ENCODE data around the gene ATP8A2.

ATP8A2 gene

GRCh38 chr13:25616674-25617073 lies 244.9 kb downstream of the ATP8A2 start:
- H3K4me1 ChIP-seq (ENCODE audit: insufficient read depth, low read length) = no peaks in the 10 kb centered on the region
- H3K9ac ChIP-seq (ENCODE audit: low read depth, low read length) = no peak overlapping the region
- H3K36me3 ChIP-seq (ENCODE audit: insufficient read depth, low read length) = no peaks in the 10 kb centered on the region
- no peaks in the 10 kb centered on the region for H3K9me3 ChIP-seq (ENCODE audit: control insufficient read depth, insufficient read depth, low read length)

DNA sequence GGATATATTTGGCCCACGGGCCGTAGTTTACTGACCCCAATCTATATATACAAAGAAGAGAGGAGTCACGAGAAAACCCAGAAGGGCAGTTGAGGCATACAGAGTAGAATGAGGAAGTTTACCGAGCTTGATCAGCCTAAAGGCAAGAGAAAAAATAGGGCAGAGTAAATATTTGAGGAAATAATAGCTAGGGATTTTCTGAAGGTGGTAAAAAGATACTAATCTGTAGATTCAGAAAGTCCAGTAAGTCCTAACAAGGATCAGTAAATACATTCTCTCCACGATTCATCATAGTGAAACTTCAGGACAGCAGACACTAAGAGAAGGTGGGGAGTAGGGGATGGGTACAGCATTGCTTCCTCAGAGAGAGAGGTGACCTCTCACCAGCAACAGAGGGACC lies 248.1 kb downstream of the ATP8A2 start:
- Histone ChIP-seq H3K9me3 (ENCODE audit: control insufficient read depth, insufficient read depth, low read length) (no peaks in the 10 kb centered on the region), H3K4me1 (ENCODE audit: insufficient read depth, low read length) (no peaks in the 10 kb centered on the region), H3K36me3 (ENCODE audit: insufficient read depth, low read length) (no peaks in the 10 kb centered on the region), H3K9ac (ENCODE audit: low read depth, low read length) (no peak overlapping the region)

GRCh38 chr13:25625414-25625813 lies 253.6 kb downstream of the ATP8A2 start:
- Histone ChIP-seq H3K9ac (ENCODE audit: low read depth, low read length) (no peak overlapping the region), H3K4me1 (ENCODE audit: insufficient read depth, low read length) (no peaks in the 10 kb centered on the region), H3K9me3 (ENCODE audit: control insufficient read depth, insufficient read depth, low read length) (no peaks in the 10 kb centered on the region), H3K36me3 (ENCODE audit: insufficient read depth, low read length) (no peaks in the 10 kb centered on the region)

DNA sequence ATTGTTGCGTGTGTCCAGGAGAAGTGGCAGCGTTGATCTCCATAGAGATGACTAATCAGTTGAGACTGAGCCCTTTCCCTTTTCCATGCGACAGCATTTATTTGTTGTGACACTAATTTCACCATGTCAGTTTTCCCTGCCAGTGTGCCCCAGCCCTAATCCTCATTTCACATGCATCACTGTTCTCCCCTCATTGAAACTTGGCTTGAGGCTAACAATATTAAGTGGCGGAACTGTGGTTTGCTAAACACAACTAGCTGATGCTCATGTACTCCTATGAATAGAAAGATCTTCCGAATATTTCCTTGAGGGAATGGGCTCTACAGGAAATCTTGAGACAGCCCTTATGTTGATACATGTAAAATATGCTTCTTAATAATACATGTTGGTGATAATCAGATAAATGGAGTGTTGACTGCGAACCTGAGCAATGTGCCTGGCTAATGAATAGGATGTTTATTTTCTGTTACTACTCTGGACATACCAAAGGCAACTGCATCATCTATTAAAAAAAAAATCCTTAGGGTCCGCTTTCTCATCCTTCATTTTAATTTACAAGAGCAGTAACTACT lies 258.6 kb downstream of the ATP8A2 start:
- Histone ChIP-seq H3K4me1 (ENCODE audit: insufficient read depth, low read length) (peaks cover 22% of the 10 kb centered on the region), H3K9ac (ENCODE audit: low read depth, low read length) (no peak overlapping the region), H3K36me3 (ENCODE audit: insufficient read depth, low read length) (no peaks in the 10 kb centered on the region), H3K9me3 (ENCODE audit: control insufficient read depth, insufficient read depth, low read length) (no peaks in the 10 kb centered on the region)

DNA sequence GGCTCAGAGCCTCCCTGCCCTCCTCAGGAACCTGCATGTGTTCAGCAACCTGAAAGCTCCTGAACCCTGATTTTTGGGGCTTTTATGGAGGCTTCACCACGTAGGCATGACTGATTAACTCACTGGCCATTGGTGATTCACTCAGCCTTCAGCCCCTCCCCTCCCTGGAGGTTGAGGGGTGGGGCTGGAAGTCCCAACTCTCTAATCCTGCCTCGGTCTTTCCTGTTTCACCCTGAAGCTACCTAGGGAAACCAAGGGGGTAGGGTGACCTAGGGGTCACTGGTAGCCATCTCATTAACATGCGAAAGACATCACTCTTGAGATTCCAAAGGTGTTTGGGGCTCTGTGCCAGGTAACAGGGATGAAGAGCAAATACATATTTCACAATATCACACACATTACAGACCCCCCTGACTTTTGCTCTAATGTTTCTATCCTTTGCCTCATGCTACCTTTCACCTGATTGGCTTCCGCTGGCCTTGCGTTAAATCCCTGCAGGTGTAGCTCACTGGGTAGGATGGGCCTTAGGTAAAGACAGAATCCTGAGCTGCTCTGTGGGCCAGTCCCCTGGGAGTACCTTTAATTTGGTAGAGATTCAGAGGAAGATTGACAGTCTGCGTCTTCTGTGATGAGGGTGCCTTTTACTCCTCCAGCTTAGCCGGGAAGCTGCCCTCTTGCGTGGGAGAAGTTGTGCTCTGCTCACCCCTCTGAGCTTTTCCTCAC lies 260.6 kb downstream of the ATP8A2 start:
- H3K9ac ChIP-seq (ENCODE audit: low read depth, low read length) = no peak overlapping the region; the same call in 1 of the 2 replicates
- no peaks in the 10 kb centered on the region for H3K9me3 ChIP-seq (ENCODE audit: control insufficient read depth, insufficient read depth, low read length)
- no peaks in the 10 kb centered on the region for H3K36me3 ChIP-seq (ENCODE audit: insufficient read depth, low read length)
- H3K4me1 ChIP-seq (ENCODE audit: insufficient read depth, low read length) = peaks cover 22% of the 10 kb centered on the region

GRCh38 chr13:25633093-25633492 lies 261.3 kb downstream of the ATP8A2 start:
- Histone ChIP-seq H3K36me3 (ENCODE audit: insufficient read depth, low read length) (no peaks in the 10 kb centered on the region), H3K4me1 (ENCODE audit: insufficient read depth, low read length) (peaks cover 22% of the 10 kb centered on the region), H3K9ac (ENCODE audit: low read depth, low read length) (no peak overlapping the region)

GRCh38 chr13:25645681-25646080 lies 273.9 kb downstream of the ATP8A2 start:
- Histone ChIP-seq H3K36me3 (ENCODE audit: insufficient read depth, low read length) (no peaks in the 10 kb centered on the region), H3K4me1 (ENCODE audit: insufficient read depth, low read length) (no peaks in the 10 kb centered on the region), H3K9ac (ENCODE audit: low read depth, low read length) (no peak overlapping the region), H3K9me3 (ENCODE audit: control insufficient read depth, insufficient read depth, low read length) (no peaks in the 10 kb centered on the region)

More at GRCh38 chr13:25633093-25633492, 261.3 kb downstream of the ATP8A2 start:
- H3K9me3 ChIP-seq (ENCODE audit: control insufficient read depth, insufficient read depth, low read length) = no peaks in the 10 kb centered on the region

- Histone ChIP-seq H3K9me3 (ENCODE audit: control insufficient read depth, insufficient read depth, low read length) (no peaks in the 10 kb centered on the region), H3K4me1 (ENCODE audit: insufficient read depth, low read length) (peaks cover 4% of the 10 kb centered on the region; the same call in 1 of the 2 replicates), H3K36me3 (ENCODE audit: insufficient read depth, low read length) (no peaks in the 10 kb centered on the region), H3K9ac (ENCODE audit: low read depth, low read length) (no peak overlapping the region)
These were observed 277.3 kb downstream of the ATP8A2 start for GRCh38 chr13:25649001-25649633.

GRCh38 chr13:25652764-25653163 lies 281.0 kb downstream of the ATP8A2 start:
- Histone ChIP-seq H3K9me3 (ENCODE audit: control insufficient read depth, insufficient read depth, low read length) (no peaks in the 10 kb centered on the region), H3K4me1 (ENCODE audit: insufficient read depth, low read length) (peaks cover 4% of the 10 kb centered on the region; the same call in 1 of the 2 replicates), H3K36me3 (ENCODE audit: insufficient read depth, low read length) (no peaks in the 10 kb centered on the region), H3K9ac (ENCODE audit: low read depth, low read length) (no peak overlapping the region)

GRCh38 chr13:25654322-25654721 lies 282.5 kb downstream of the ATP8A2 start:
- Histone ChIP-seq H3K36me3 (ENCODE audit: insufficient read depth, low read length) (no peaks in the 10 kb centered on the region), H3K9me3 (ENCODE audit: control insufficient read depth, insufficient read depth, low read length) (no peaks in the 10 kb centered on the region), H3K4me1 (ENCODE audit: insufficient read depth, low read length) (peaks cover 4% of the 10 kb centered on the region; the same call in 1 of the 2 replicates), H3K9ac (ENCODE audit: low read depth, low read length) (no peak overlapping the region)

DNA sequence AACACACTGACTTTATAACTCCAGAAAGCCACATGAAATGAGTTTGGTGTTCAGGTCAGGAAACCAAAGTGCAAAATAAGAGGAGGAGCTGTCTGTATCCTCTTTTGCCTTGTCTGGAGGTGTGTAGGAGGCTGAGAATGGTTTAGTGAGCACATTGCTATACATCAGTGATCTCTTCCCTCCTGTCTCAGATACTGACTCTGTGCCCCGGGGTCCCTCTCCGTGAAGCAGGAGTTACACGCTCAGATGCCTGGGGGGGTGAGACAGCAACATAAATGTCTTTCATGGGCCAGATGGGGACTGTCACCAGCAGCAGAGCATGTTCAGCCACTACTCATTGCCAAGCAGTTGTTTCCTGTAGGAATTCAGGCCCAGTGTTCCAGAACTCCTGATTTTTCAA lies 285.4 kb downstream of the ATP8A2 start:
- Histone ChIP-seq H3K36me3 (ENCODE audit: insufficient read depth, low read length) (no peaks in the 10 kb centered on the region), H3K4me1 (ENCODE audit: insufficient read depth, low read length) (peaks cover 4% of the 10 kb centered on the region; the same call in 1 of the 2 replicates)

GRCh38 chr13:25659091-25659795 lies 287.5 kb downstream of the ATP8A2 start:
- H3K4me1 ChIP-seq (ENCODE audit: insufficient read depth, low read length) = no peaks in the 10 kb centered on the region
- H3K36me3 ChIP-seq (ENCODE audit: insufficient read depth, low read length) = no peaks in the 10 kb centered on the region
- H3K9ac ChIP-seq (ENCODE audit: low read depth, low read length) = no peak overlapping the region
- no peaks in the 10 kb centered on the region for H3K9me3 ChIP-seq (ENCODE audit: control insufficient read depth, insufficient read depth, low read length)

More for the DNA sequence above, 285.4 kb downstream of the ATP8A2 start:
- H3K9me3 ChIP-seq (ENCODE audit: control insufficient read depth, insufficient read depth, low read length) = no peaks in the 10 kb centered on the region
- H3K9ac ChIP-seq (ENCODE audit: low read depth, low read length) = no peak overlapping the region

GRCh38 chr13:25660996-25661395 lies 289.2 kb downstream of the ATP8A2 start:
- H3K4me1 ChIP-seq (ENCODE audit: insufficient read depth, low read length) = no peaks in the 10 kb centered on the region
- H3K9me3 ChIP-seq (ENCODE audit: control insufficient read depth, insufficient read depth, low read length) = no peaks in the 10 kb centered on the region
- H3K36me3 ChIP-seq (ENCODE audit: insufficient read depth, low read length) = no peaks in the 10 kb centered on the region
- H3K9ac ChIP-seq (ENCODE audit: low read depth, low read length) = no peak overlapping the region

DNA sequence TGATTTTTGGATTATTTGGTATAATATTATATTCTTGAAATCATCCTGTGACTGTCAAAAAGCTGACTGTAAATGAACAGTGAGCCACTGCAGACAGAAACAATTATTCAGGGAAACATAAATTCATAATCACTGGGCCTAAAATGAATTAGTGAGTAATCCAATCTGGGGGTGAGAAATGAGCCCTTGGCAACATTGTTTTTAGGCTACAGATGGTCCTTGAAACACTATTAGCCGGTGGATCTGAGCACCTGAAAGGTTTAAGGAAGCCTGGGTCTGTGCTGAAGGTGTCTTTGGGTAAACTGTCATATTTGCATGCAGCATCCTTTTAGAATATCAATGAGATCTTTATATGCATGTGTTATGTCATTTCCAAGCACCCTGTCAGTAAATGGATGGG lies 290.7 kb downstream of the ATP8A2 start:
- H3K4me1 ChIP-seq (ENCODE audit: insufficient read depth, low read length) = no peaks in the 10 kb centered on the region
- no peaks in the 10 kb centered on the region; the same call in 1 of the 2 replicates for H3K9me3 ChIP-seq (ENCODE audit: control insufficient read depth, insufficient read depth, low read length)
- H3K36me3 ChIP-seq (ENCODE audit: insufficient read depth, low read length) = no peaks in the 10 kb centered on the region
- H3K9ac ChIP-seq (ENCODE audit: low read depth, low read length) = no peak overlapping the region
